Ovary (tissue), 9 donors: ENCODE results near the gene OLFML2B. TPM values are rescaled to one million over a fixed set of nuclear protein-coding genes. Genes with fewer than 3 reads are reported as not detected.

Experiments
- DNase-seq, 5 donors: peaks; one replicate each; pipeline ENCODE4 v3.0.0-alpha.2; 2019 to 2020
- H3K27ac ChIP-seq, 2 donors: fragments of 200-600 bp; one replicate each; pipeline versions ENCODE4 v1.5.1 to v1.8.0; 2019 to 2022
- H3K27me3 ChIP-seq: fragments of 200-600 bp; one replicate; pipeline ENCODE4 v1.8.0; 2022
- H3K36me3 ChIP-seq: fragments of 200-600 bp; sonication (generic); one replicate; pipeline ENCODE4 v1.5.1; 2019
- H3K4me1 ChIP-seq: one replicate; pipeline ENCODE4 v1.8.1; 2013; ENCODE audit warnings: mild to moderate bottlenecking, moderate library complexity; ENCODE audit not compliant: insufficient read depth
- H3K4me3 ChIP-seq: fragments of 200-600 bp; sonication (generic); one replicate; pipeline ENCODE4 v1.5.1; 2017
- H3K9me3 ChIP-seq, 2 donors: fragments of 200-600 bp in 1 of 2; sonication (generic) in 1 of 2; one replicate each; pipeline versions ENCODE4 v1.5.1 to v1.8.1; 2013 to 2019; ENCODE audit warnings: mild to moderate bottlenecking in 1 of 2, moderate library complexity in 1 of 2
- CTCF ChIP-seq, 3 donors: fragments of 450-650 bp in 2 of 3; fragments of 200-600 bp in 1 of 3; IDR thresholded peaks; one replicate each; pipeline versions ENCODE4 v1.5.1 to v1.8.0; 2016 to 2022; ENCODE audit warnings: antibody characterized with exemption in 3 of 3, mild to moderate bottlenecking in 1 of 3
- EP300 ChIP-seq: sonication (generic); formaldehyde crosslinking; IDR thresholded peaks from one replicate; pipeline ENCODE4 v1.6.1; 2017; ENCODE audit warnings: antibody characterized with exemption
- POLR2A ChIP-seq: fragments of 450-650 bp; IDR thresholded peaks from one replicate; pipeline ENCODE4 v1.6.1; 2017; ENCODE audit warnings: antibody characterized with exemption, mild to moderate bottlenecking, moderate library complexity
- WGBS, 3 donors: extraction: QIAGEN DNeasy Blood & Tissue Kit in 1 of 3; methylation state at CpG; one replicate each; pipeline versions ENCODE4 v1.1.5 to v1.1.7; 2013 to 2017; 5-methylcytosine and 5-hydroxymethylcytosine counted together
- intact Hi-C, 4 donors: fragments of 100-400 bp; cut with DNase I; formaldehyde crosslinking; loops; one replicate each; pipeline versions ENCODE4 v1.11.0 to v1.15.1; 2022 to 2023
- polyA plus RNA-seq, 2 donors: library from polyadenylated mRNA; stranded (reverse); fragments of 200-250 nt in 1 of 2; fragments of 350-450 nt in 1 of 2; fragmentation: Illumina TruSeq in 1 of 2; extraction: RNeasy Lipid Tissue Mini Kit (QIAGEN cat#74804) in 1 of 2; gene quantifications; one replicate each; pipeline ENCODE4 v1.2.3, GENCODE V29; 2013 to 2014
- total RNA-seq, 7 donors: library from RNA; depleted of rRNA in 2 of 7; stranded (reverse); fragments of >200 nt in 2 of 7; fragmentation: NEBNext Ultra II Directional in 3 of 7; extraction: Animal tissue kit (Norgen Biotek cat#: 25700) in 3 of 7; gene quantifications; one replicate each; pipeline versions ENCODE4 v1.1.0 to v1.2.4, GENCODE V29; 2016 to 2023
- donor health status: DM: no; HTN: no; CAD: no; lungs with moderate emphysema.
- donor health status: DM: no; HTN: no; CAD: no.
- donor health status: Bipolar disorder and iron deficiency.
- donor health status: DM: yes; HTN: yes; CAD: no.
- donor health status: DM: no; HTN: no; CAD: no.
- donor health status: DM: yes; HTN: yes; CAD: no.

OLFML2B gene
- total and polyA plus RNA-seq, 9 donors: 1.0 to 37.6 (median 5.1) TPM

GRCh38 chr1:161952607-161953172 is 71.0 kb downstream of the OLFML2B start:
- H3K36me3 ChIP-seq: no peaks in the 10 kb centered on the region
- H3K4me3 ChIP-seq: no peak overlapping the region
- WGBS, 3 donors: 89 to 96% (median 95%) methylated on average over 3 of the region's 3 CpGs
- no peaks in the 10 kb centered on the region for H3K9me3 ChIP-seq
- no peak overlapping the region for H3K27ac ChIP-seq
- DNase-seq: no peak
- H3K27me3 ChIP-seq: no peaks in the 10 kb centered on the region
- intact Hi-C loops: no loop called here
- TF ChIP-seq POLR2A (no peak), CTCF (IDR thresholded peaks at IDR 0.05) (no peak), EP300 (no peak)
- H3K4me1 ChIP-seq: no peaks in the 10 kb centered on the region

GRCh38 chr1:161951646-161952045 is 72.0 kb downstream of the OLFML2B start:
- intact Hi-C loops: no loop called here
- H3K4me1 ChIP-seq: no peaks in the 10 kb centered on the region
- no peaks in the 10 kb centered on the region for H3K36me3 ChIP-seq
- DNase-seq: no peak
- no peak for TF ChIP-seq CTCF (IDR thresholded peaks at IDR 0.05)
- no peaks in the 10 kb centered on the region for H3K27me3 ChIP-seq
- 87 to 93% (median 88%) methylated on average over 1 of the region's 1 CpG for WGBS, 3 donors
- no peak overlapping the region for H3K27ac ChIP-seq
- H3K9me3 ChIP-seq: no peaks in the 10 kb centered on the region
- no peak overlapping the region for H3K4me3 ChIP-seq

GRCh38 chr1:161950377-161950776 is 73.3 kb downstream of the OLFML2B start:
- Histone ChIP-seq H3K4me1 (peaks cover 6% of the 10 kb centered on the region), H3K4me3 (no peak overlapping the region), H3K36me3 (no peaks in the 10 kb centered on the region), H3K27ac (no peak overlapping the region), H3K9me3 (no peaks in the 10 kb centered on the region), H3K27me3 (no peaks in the 10 kb centered on the region)
- 87 to 100% (median 99%) methylated on average over 1 of the region's 1 CpG for WGBS, 3 donors
- DNase-seq: no peak
- TF ChIP-seq CTCF (IDR thresholded peaks at IDR 0.05) (no peak), POLR2A (no peak), EP300 (no peak)
- intact Hi-C loops: no loop called here

- H3K27me3 ChIP-seq: no peaks in the 10 kb centered on the region
- WGBS, 3 donors: 82 to 98% (median 88%) methylated on average over 2 of the region's 2 CpGs
- TF ChIP-seq POLR2A: no peak
- no peak for TF ChIP-seq EP300
- intact Hi-C loops: no loop called here
- H3K36me3 ChIP-seq: no peaks in the 10 kb centered on the region
- H3K27ac ChIP-seq: no peak overlapping the region
- H3K4me3 ChIP-seq: no peak overlapping the region
- DNase-seq: no peak
- peaks cover 6% of the 10 kb centered on the region for H3K4me1 ChIP-seq
- no peaks in the 10 kb centered on the region for H3K9me3 ChIP-seq
Observed at GRCh38 chr1:161949548-161949947, 74.1 kb downstream of the OLFML2B start.

GRCh38 chr1:161948435-161948834 is 75.2 kb downstream of the OLFML2B start:
- Histone ChIP-seq H3K4me3 (no peak overlapping the region), H3K36me3 (no peaks in the 10 kb centered on the region), H3K27ac (no peak overlapping the region), H3K9me3 (no peaks in the 10 kb centered on the region), H3K27me3 (no peaks in the 10 kb centered on the region), H3K4me1 (peaks cover 6% of the 10 kb centered on the region)
- intact Hi-C loops: no loop called here
- WGBS, 3 donors: 82 to 93% (median 90%) methylated on average over 4 of the region's 4 CpGs
- no peak for TF ChIP-seq POLR2A
- no peak for DNase-seq
